Liver (tissue), 3 donors: ENCODE measurements around the gene DEFB124.

Source experiments
- CTCF ChIP-seq: fragments of 150-350 bp; IDR thresholded peaks from 2 replicates; pipeline ENCODE4 v1.5.1; 2017; ENCODE audit warnings: improper control_type of control experiment, low read depth, low read length; ENCODE audit not compliant: missing input control
- EGR1 ChIP-seq, 2 donors: IDR thresholded peaks; 2 replicates each; pipeline ENCODE4 v1.6.1; 2016 to 2018; ENCODE audit warnings: antibody characterized with exemption in 2 of 2, low read depth in 2 of 2
- JUND ChIP-seq, 2 donors: IDR thresholded peaks; 2 replicates each; pipeline ENCODE4 v1.6.1; 2016; ENCODE audit warnings: antibody characterized with exemption in 2 of 2
- SP1 ChIP-seq: IDR thresholded peaks from 2 replicates; pipeline ENCODE4 v1.6.1; 2018; ENCODE audit warnings: antibody characterized with exemption, mild to moderate bottlenecking
- YY1 ChIP-seq: IDR thresholded peaks from 2 replicates; pipeline ENCODE4 v1.6.1; 2016; ENCODE audit warnings: antibody characterized with exemption, mild to moderate bottlenecking
- donor health status: healthy.
- donor health status: healthy.

DNA sequence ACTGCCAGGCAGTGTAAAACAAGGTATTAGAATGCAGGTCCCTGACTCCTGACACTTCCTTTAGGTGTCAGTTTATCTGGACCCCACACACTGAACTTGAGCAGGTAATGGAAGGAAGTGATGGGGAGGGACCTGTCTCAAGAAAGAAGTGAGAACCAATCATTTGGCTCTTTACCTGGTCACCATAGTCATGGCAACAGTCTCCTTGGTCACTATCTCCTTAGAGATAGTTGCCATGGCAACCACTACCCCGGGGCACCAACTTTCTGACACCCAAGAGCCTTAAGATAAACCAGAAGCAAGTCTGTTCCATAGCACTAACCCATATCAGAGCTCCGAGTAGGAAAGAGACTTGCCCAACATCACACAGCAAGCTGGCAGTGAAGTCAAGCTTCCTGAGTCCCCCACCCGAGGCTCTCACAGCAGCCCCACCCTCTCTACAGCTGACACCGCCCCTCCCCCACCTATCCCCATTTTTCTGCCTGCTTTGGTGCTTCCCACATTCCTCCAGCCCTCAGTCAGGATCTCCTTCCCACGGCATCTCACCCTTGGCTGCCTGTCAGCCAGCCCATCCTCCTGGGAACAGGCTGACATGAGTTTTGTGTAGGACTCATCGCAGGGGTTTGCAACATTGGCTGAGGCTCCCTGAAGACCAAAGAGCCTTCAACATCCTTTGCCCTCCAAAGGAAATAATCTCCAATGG is 23.1 kb upstream of the DEFB124 start:
- no peak for TF ChIP-seq SP1
- no peak for TF ChIP-seq YY1
- TF ChIP-seq JUND (IDR thresholded peaks at IDR 0.05) = no peak
- TF ChIP-seq CTCF = no peak
- no peak for TF ChIP-seq EGR1 (IDR thresholded peaks at IDR 0.05; ENCODE audit: low read depth in 2 of 2)
